Stimulated activated naive CD4-positive, alpha-beta T cell (primary cell): ENCODE data around the gene RAB11FIP4.

ENCODE experiments used
- DNase-seq, 6 experiments: peaks; one replicate each; lab custom pipeline; 2025; lab: John Stamatoyannopoulos, UW

RAB11FIP4 gene

GRCh38 chr17:31411707-31412285 is 20.3 kb downstream of the RAB11FIP4 start:
- no peak for DNase-seq

GRCh38 chr17:31412511-31412910 is 21.0 kb downstream of the RAB11FIP4 start:
- no peak for DNase-seq

- no peak for DNase-seq
Observed at GRCh38 chr17:31413081-31413799, 21.8 kb downstream of the RAB11FIP4 start.

GRCh38 chr17:31413874-31414549 is 22.5 kb downstream of the RAB11FIP4 start:
- no peak for DNase-seq

- DNase-seq, result no peak
Observed at GRCh38 chr17:31414550-31414918, 23.1 kb downstream of the RAB11FIP4 start.

GRCh38 chr17:31415004-31415454 is 23.6 kb downstream of the RAB11FIP4 start:
- no peak for DNase-seq

- no peak for DNase-seq
Observed at GRCh38 chr17:31415640-31416502, 24.4 kb downstream of the RAB11FIP4 start.

GRCh38 chr17:31416503-31416923 is 25.0 kb downstream of the RAB11FIP4 start:
- DNase-seq, result no peak

- DNase-seq, result no peak
Observed at GRCh38 chr17:31417051-31417792, 25.7 kb downstream of the RAB11FIP4 start.

- DNase-seq, result no peak
Observed at GRCh38 chr17:31418773-31419350, 27.4 kb downstream of the RAB11FIP4 start.

- no peak for DNase-seq
Observed at GRCh38 chr17:31422443-31422842, 31.0 kb downstream of the RAB11FIP4 start.

GRCh38 chr17:31424944-31425281 is 33.4 kb downstream of the RAB11FIP4 start:
- no peak for DNase-seq

- no peak for DNase-seq
Observed at GRCh38 chr17:31425282-31426040, 34.0 kb downstream of the RAB11FIP4 start.

GRCh38 chr17:31427684-31428083 is 36.2 kb downstream of the RAB11FIP4 start:
- DNase-seq, result no peak

GRCh38 chr17:31428111-31428510 is 36.6 kb downstream of the RAB11FIP4 start:
- no peak for DNase-seq

GRCh38 chr17:31428512-31428911 is 37.0 kb downstream of the RAB11FIP4 start:
- DNase-seq, result no peak

GRCh38 chr17:31431098-31431851 is 39.8 kb downstream of the RAB11FIP4 start:
- no peak for DNase-seq

- no peak for DNase-seq
Observed at GRCh38 chr17:31431852-31432658, 40.6 kb downstream of the RAB11FIP4 start.
